ENCODE results near the gene ZFAND2B. TPM values are rescaled to one million over a fixed set of nuclear protein-coding genes. Genes with fewer than 3 reads are reported as not detected.

ZFAND2B gene
- 26.6 TPM for total RNA-seq
- 10 to 100 TPM; 18.8 to 31.9 (median 22.8) TPM for polyA plus RNA-seq (ENCODE audit: insufficient read depth in 1 of 8, insufficient read length in 8 of 8, low replicate concordance in 1 of 8)
- long read RNA-seq, donor 1, partial matches to known transcripts: 0 of 3 reads
- long read RNA-seq, donor 1, other reads (novel, unspliced or antisense): 0 of 3 reads
- long read RNA-seq, donor 2, partial matches to known transcripts: 0 of 2 reads
- long read RNA-seq, donor 2, other reads (novel, unspliced or antisense): 0 of 2 reads
- long read RNA-seq, donor 3, transcript ZFAND2B-212 (10 exons, 1,199 nt): major isoform, 5 of 13 reads
- long read RNA-seq, donor 3, partial matches to known transcripts: 0 of 13 reads
- long read RNA-seq, donor 3, other reads (novel, unspliced or antisense): 0 of 13 reads
- long read RNA-seq, donor 4, partial matches to known transcripts: 0 of 6 reads
- long read RNA-seq, donor 4, other reads (novel, unspliced or antisense): 0 of 6 reads
- long read RNA-seq, donor 5, transcript ZFAND2B-201 (9 exons, 1,314 nt): major isoform, 12 of 23 reads
- long read RNA-seq, donor 5, partial matches to known transcripts: 0 of 23 reads
- long read RNA-seq, donor 5, other reads (novel, unspliced or antisense): 0 of 23 reads
- long read RNA-seq, donor 6, transcript ZFAND2B-212 (10 exons, 1,199 nt): minor isoform, 5 of 21 reads
- long read RNA-seq, donor 6, transcript ZFAND2B-201 (9 exons, 1,314 nt): major isoform, 10 of 21 reads
- long read RNA-seq, donor 6, partial matches to known transcripts: 0 of 21 reads
- long read RNA-seq, donor 6, other reads (novel, unspliced or antisense): 0 of 21 reads
- long read RNA-seq, donor 7, transcript ZFAND2B-212 (10 exons, 1,199 nt): major isoform, 5 of 17 reads
- long read RNA-seq, donor 7, partial matches to known transcripts: 0 of 17 reads
- long read RNA-seq, donor 7, other reads (novel, unspliced or antisense): 0 of 17 reads
- long read RNA-seq, donor 8, partial matches to known transcripts: 0 of 8 reads
- long read RNA-seq, donor 8, other reads (novel, unspliced or antisense): 0 of 8 reads
- long read RNA-seq, donor 9, partial matches to known transcripts: 0 of 8 reads
- long read RNA-seq, donor 9, other reads (novel, unspliced or antisense): 0 of 8 reads
- long read RNA-seq, donor 10, partial matches to known transcripts: 0 of 6 reads
- long read RNA-seq, donor 10, other reads (novel, unspliced or antisense): 0 of 6 reads
- long read RNA-seq, donor 11, partial matches to known transcripts: 0 of 8 reads
- long read RNA-seq, donor 11, other reads (novel, unspliced or antisense): 0 of 8 reads

DNA sequence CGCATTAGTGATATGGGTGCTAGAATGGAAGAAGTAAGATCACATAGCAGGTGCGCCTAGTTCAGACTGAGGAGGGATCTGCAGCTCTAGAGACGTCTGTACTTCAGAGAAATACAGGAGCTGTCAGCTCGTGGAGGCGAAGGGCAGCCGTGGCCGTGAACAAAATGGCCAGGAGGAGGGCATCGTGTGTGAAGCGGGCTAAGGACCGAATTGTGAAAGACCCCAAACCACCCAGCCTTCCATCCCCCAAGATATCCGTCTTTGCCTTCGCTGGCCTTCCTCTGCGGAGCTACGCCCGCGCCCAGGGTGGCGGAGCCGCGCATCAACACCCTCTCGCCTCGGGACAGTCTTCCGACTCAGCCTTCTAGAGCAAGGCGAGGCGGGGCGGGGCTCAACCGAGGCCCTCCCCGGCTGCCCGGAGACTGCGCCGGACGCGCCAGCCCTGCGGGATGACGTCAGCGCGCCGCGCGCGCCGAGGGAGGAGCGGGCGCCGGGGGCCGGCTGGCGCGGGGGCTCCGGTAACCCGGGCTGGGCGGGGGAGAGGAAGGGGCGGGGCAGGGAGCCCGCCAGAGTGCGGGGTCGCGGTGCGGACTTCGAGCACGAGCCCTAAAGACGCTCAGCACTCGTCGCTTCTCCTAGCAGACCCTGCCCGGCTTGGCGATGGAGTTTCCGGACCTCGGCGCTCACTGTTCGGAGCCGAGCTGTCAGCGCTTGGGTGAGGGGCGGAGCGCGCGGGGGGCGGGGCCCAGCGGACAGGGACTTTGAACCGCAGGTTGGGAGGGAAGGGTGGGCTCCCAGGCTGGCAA, at the start of gene ZFAND2B:
Gene ZFAND2B, plus strand, starts transcription at position 455 of the 806 bp plus-strand sequence. Its CDS starts 206 bp downstream, at position 661.
- Histone ChIP-seq H3K4me3 (ENCODE audit: low read length) (peak within 1 kb of the TSS; percentile 77), H3K4me1 (ENCODE audit: control insufficient read depth, insufficient read depth, low read length) (peaks cover 22% of the 10 kb centered on the region), H3K9me3 (replicated peaks; ENCODE audit: control insufficient read depth, low read depth, low read length) (no peaks in the 10 kb centered on the region), H3K27me3 (ENCODE audit: control insufficient read depth, insufficient read depth, low read length) (no peaks in the 10 kb centered on the region), H3K27ac (ENCODE audit: low read length) (peak within 1 kb of the TSS; percentile 99), H3K36me3 (ENCODE audit: control insufficient read depth, insufficient read depth, low read length) (peaks cover 35% of the 10 kb centered on the region)
- under 1% methylated on average over 61 of the region's 76 CpGs for WGBS (ENCODE audit: insufficient coverage)
- peak; percentile 98 for DNase-seq

GRCh38 chr2:219157396-219157795, 49.2 kb upstream of the ZFAND2B start:
- Histone ChIP-seq H3K27ac (ENCODE audit: low read length) (no peak overlapping the region), H3K9me3 (replicated peaks; ENCODE audit: control insufficient read depth, low read depth, low read length) (no peaks in the 10 kb centered on the region), H3K4me1 (ENCODE audit: control insufficient read depth, insufficient read depth, low read length) (peaks cover 11% of the 10 kb centered on the region), H3K27me3 (ENCODE audit: control insufficient read depth, insufficient read depth, low read length) (no peaks in the 10 kb centered on the region), H3K36me3 (ENCODE audit: control insufficient read depth, insufficient read depth, low read length) (peaks cover 10% of the 10 kb centered on the region), H3K4me3 (ENCODE audit: low read length) (no peak overlapping the region)
- 92% methylated on average over 6 of the region's 8 CpGs for WGBS (ENCODE audit: insufficient coverage)
- DNase-seq: no peak

DNA sequence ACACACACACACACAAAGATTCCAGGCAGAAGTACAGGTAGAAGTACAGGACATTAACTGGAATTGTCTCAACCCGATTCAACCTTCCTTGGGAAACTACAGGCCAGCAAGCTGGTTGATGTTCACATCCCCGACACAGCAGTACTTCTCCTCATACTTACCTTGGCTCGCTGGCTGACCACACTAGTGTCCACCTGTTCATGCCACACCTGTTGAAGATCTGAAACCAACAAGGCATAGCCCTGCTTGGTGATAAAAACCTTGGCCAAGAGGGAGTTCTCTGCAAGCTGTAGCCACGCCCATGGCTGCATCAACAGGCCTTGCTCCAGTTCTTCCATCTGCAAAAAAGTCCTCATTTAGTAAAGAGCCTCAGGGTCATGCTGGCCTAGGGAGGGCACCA, 48.6 kb upstream of the ZFAND2B start:
- Histone ChIP-seq H3K4me1 (ENCODE audit: control insufficient read depth, insufficient read depth, low read length) (peaks cover 11% of the 10 kb centered on the region), H3K4me3 (ENCODE audit: low read length) (no peak overlapping the region), H3K9me3 (replicated peaks; ENCODE audit: control insufficient read depth, low read depth, low read length) (no peaks in the 10 kb centered on the region), H3K27ac (ENCODE audit: low read length) (no peak overlapping the region), H3K27me3 (ENCODE audit: control insufficient read depth, insufficient read depth, low read length) (no peaks in the 10 kb centered on the region), H3K36me3 (ENCODE audit: control insufficient read depth, insufficient read depth, low read length) (peaks cover 10% of the 10 kb centered on the region)
- DNase-seq: no peak
- WGBS (ENCODE audit: insufficient coverage): 94% methylated on average over 3 of the region's 4 CpGs

DNA sequence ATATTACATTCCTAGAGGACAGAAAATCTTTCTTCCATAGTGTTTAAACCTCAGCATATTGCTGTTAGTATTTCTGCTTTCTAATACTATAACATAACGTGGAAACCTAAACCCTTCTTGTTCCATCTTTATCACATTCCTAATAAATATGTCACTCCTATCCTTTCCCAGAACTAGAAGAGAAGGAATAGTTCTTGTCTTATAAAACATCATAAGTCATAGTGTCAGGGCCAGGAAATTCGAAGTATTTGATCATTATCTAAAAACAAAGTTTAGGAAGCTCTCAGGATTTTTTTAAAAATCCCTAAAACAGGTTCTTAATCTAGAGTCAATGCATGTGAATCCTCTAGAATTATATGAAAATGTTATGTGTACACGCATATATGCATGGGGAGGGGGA, 48.0 kb upstream of the ZFAND2B start:
- Histone ChIP-seq H3K9me3 (replicated peaks; ENCODE audit: control insufficient read depth, low read depth, low read length) (no peaks in the 10 kb centered on the region), H3K4me1 (ENCODE audit: control insufficient read depth, insufficient read depth, low read length) (peaks cover 11% of the 10 kb centered on the region), H3K27me3 (ENCODE audit: control insufficient read depth, insufficient read depth, low read length) (no peaks in the 10 kb centered on the region), H3K27ac (ENCODE audit: low read length) (no peak overlapping the region), H3K36me3 (ENCODE audit: control insufficient read depth, insufficient read depth, low read length) (peaks cover 6% of the 10 kb centered on the region), H3K4me3 (ENCODE audit: low read length) (no peak overlapping the region)
- no CpG with 5 or more reads among the region's 3 CpGs for WGBS (ENCODE audit: insufficient coverage)
- no peak for DNase-seq

- WGBS (ENCODE audit: insufficient coverage): 3% methylated on average over 7 of the region's 18 CpGs
- peak overlapping the region; percentile 95 for H3K27ac ChIP-seq (ENCODE audit: low read length)
- H3K36me3 ChIP-seq (ENCODE audit: control insufficient read depth, insufficient read depth, low read length): peaks cover 6% of the 10 kb centered on the region
- peak overlapping the region; percentile 76 for H3K4me3 ChIP-seq (ENCODE audit: low read length)
- H3K4me1 ChIP-seq (ENCODE audit: control insufficient read depth, insufficient read depth, low read length): peaks cover 11% of the 10 kb centered on the region
- no peaks in the 10 kb centered on the region for H3K27me3 ChIP-seq (ENCODE audit: control insufficient read depth, insufficient read depth, low read length)
- no peaks in the 10 kb centered on the region for H3K9me3 ChIP-seq (replicated peaks; ENCODE audit: control insufficient read depth, low read depth, low read length)
- no peak for DNase-seq
Measured at GRCh38 chr2:219159771-219160185, 46.8 kb upstream of the ZFAND2B start.

DNA sequence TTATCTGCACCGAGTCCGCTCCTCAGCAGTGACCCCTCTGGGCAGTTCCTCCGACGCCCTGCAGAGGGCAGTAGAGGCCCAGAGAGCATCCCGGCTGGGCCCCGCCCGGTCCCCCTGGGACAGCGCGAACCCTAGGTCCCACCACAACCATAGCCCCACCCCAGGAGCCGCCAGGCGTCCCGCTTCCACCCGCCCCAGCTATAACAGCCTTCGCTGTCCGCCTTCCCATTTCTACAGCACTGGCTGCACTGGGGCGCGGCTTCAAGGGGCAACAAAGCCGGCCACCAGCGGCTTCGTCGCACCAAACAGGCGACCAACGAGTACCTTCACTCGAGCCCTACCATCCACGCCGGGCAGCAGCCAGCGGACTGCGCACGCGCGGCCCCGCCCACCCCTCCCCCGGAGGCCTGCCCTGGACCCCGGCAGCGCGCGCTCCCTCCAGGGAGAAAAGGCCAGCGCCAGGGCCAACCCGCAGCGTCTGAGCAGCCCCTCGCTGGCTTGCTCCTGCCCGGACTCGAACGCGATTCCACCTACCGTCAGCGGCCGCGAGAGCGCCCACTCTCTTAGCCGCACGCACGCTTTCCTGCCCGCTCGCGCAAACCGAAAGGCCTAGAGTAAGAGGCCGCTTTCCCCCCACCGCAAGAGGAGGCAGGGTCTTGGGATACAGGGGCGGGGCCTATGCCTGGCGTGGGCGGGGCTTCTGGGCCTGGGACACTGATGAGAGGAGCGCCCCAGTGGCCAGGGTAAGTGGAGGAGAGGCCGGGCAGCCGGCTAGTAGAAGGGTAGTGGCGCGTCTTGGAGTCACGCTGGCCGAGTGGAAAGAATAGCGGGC, 46.2 kb upstream of the ZFAND2B start, which contains the start of gene NHEJ1:
Gene NHEJ1, minus strand, starts transcription at position 630 of the 832 bp plus-strand sequence. CDS start 2,453 bp downstream, outside the sequence.
- peak within 1 kb of the TSS; percentile 95 for H3K27ac ChIP-seq (ENCODE audit: low read length)
- H3K27me3 ChIP-seq (ENCODE audit: control insufficient read depth, insufficient read depth, low read length): no peaks in the 10 kb centered on the region
- peak within 1 kb of the TSS; percentile 76 for H3K4me3 ChIP-seq (ENCODE audit: low read length)
- H3K9me3 ChIP-seq (replicated peaks; ENCODE audit: control insufficient read depth, low read depth, low read length): no peaks in the 10 kb centered on the region
- H3K36me3 ChIP-seq (ENCODE audit: control insufficient read depth, insufficient read depth, low read length): peaks cover 6% of the 10 kb centered on the region
- peaks cover 11% of the 10 kb centered on the region for H3K4me1 ChIP-seq (ENCODE audit: control insufficient read depth, insufficient read depth, low read length)
- peak; percentile 96 for DNase-seq
- WGBS (ENCODE audit: insufficient coverage): under 1% methylated on average over 59 of the region's 70 CpGs

GRCh38 chr2:219161097-219161496, 45.5 kb upstream of the ZFAND2B start:
- 67% methylated on average over 4 of the region's 4 CpGs for WGBS (ENCODE audit: insufficient coverage)
- Histone ChIP-seq H3K9me3 (replicated peaks; ENCODE audit: control insufficient read depth, low read depth, low read length) (no peaks in the 10 kb centered on the region), H3K27me3 (ENCODE audit: control insufficient read depth, insufficient read depth, low read length) (no peaks in the 10 kb centered on the region), H3K4me1 (ENCODE audit: control insufficient read depth, insufficient read depth, low read length) (peaks cover 11% of the 10 kb centered on the region), H3K36me3 (ENCODE audit: control insufficient read depth, insufficient read depth, low read length) (peaks cover 6% of the 10 kb centered on the region), H3K4me3 (ENCODE audit: low read length) (peak overlapping the region; percentile 76), H3K27ac (ENCODE audit: low read length) (peak overlapping the region; percentile 95)
- DNase-seq: no peak

GRCh38 chr2:219163156-219163555, 43.4 kb upstream of the ZFAND2B start:
- DNase-seq: no peak
- no peaks in the 10 kb centered on the region for H3K36me3 ChIP-seq (ENCODE audit: control insufficient read depth, insufficient read depth, low read length)
- H3K4me1 ChIP-seq (ENCODE audit: control insufficient read depth, insufficient read depth, low read length): peaks cover 11% of the 10 kb centered on the region
- 73% methylated on average over 2 of the region's 6 CpGs for WGBS (ENCODE audit: insufficient coverage)
- no peaks in the 10 kb centered on the region for H3K27me3 ChIP-seq (ENCODE audit: control insufficient read depth, insufficient read depth, low read length)
- H3K9me3 ChIP-seq (replicated peaks; ENCODE audit: control insufficient read depth, low read depth, low read length): no peaks in the 10 kb centered on the region
- H3K4me3 ChIP-seq (ENCODE audit: low read length): no peak overlapping the region
- no peak overlapping the region for H3K27ac ChIP-seq (ENCODE audit: low read length)

Data from muscle of leg (tissue), 16 donors.